Measurements from ENCODE around the gene GPX2. TPM values are rescaled to one million over a fixed set of nuclear protein-coding genes. Genes with fewer than 3 reads are reported as not detected.
A peak's percentile ranks its signal among the peaks of the same experiment; 100 is the strongest.
"Not testable (repeated sequence)": the region's sequence is repeated elsewhere in the genome, so short reads cannot be mapped to it uniquely, and the experiment has no call there.

GPX2 gene
- polyA plus RNA-seq, 6 donors from 2014 or later = not detected

DNA sequence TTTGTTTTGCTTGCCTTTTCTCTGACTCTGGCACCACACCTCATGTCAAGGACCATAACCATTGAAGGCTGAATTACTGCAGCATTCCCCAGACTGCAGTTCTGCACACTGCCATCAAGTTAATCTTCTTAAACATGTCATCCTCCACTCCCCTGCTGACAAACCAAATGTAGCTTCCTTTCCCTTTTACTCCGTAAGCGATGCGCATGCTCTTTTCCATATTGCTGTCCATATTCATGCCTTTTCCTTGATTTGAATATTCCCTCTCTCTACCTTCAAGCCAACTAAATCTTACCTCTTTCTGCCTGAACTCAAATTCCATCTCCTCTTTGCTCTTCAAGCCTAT, 13.6 kb downstream of the GPX2 start:
- Mint-ChIP-seq H3K4me1 (peaks cover 12 to 18% (median 17%) of the 10 kb centered on the region in 3 donors), H3K36me3 (peaks cover 1 to 10% of the 10 kb centered on the region in 2 donors)
- ATAC-seq (ENCODE audit: low read depth in 2 of 2) = no peak

DNA sequence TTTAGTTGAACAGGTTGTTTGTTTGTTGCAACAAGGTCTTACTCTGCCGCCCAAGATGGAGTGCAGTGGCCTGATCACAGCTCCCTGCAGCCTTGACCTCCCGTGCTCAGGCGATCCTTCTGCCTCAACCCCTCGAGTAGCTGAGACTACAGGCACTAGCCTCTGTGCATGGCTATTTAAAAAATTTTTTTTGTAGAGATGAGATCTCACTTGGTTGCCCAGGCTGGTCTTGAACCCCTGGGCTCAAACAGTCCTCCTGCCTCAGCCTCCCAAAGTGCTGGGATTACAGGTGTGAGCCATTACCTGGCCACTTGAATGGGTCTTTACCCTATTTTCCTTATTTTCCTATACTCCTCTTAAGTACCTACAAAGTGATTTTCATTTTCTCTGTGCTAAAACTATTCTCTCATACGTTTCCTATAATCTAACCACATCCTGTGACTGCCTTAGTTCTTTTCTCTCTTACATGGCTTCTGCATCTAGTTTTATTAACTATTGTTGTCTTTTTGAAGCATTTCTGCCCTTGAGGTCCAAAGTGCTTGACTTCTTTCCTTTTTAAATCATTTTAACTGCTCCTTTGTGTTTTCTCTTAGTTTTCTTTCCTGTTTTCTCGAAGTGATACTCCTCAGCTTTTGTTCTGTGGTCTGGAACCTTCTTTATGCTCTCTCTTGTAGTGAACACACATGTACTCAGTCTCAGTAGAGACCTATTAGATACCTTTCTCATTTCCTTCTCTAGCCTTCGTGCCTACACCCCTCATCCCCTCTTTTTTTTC, 14.1 kb downstream of the GPX2 start:
- no peak overlapping the region for H3K4me3 Mint-ChIP-seq
- H3K4me1 Mint-ChIP-seq = peaks cover 12 to 22% (median 21%) of the 10 kb centered on the region in 3 donors
- H3K27ac Mint-ChIP-seq = no peak overlapping the region
- H3K9me3 Mint-ChIP-seq = no peaks in the 10 kb centered on the region
- DNase-seq (no peak), ATAC-seq (ENCODE audit: low read depth in 2 of 2) (peak in 1 of 2 donors; percentile 51)
- H3K27me3 Mint-ChIP-seq = no peaks in the 10 kb centered on the region
- peaks cover 0 to 10% of the 10 kb centered on the region in 2 donors for H3K36me3 Mint-ChIP-seq

More for the DNA sequence above, 13.6 kb downstream of the GPX2 start:
- no peak overlapping the region for H3K27ac Mint-ChIP-seq
- H3K9me3 Mint-ChIP-seq = no peaks in the 10 kb centered on the region
- no peak overlapping the region for H3K4me3 Mint-ChIP-seq
- no peak for DNase-seq
- no peaks in the 10 kb centered on the region for H3K27me3 Mint-ChIP-seq

DNA sequence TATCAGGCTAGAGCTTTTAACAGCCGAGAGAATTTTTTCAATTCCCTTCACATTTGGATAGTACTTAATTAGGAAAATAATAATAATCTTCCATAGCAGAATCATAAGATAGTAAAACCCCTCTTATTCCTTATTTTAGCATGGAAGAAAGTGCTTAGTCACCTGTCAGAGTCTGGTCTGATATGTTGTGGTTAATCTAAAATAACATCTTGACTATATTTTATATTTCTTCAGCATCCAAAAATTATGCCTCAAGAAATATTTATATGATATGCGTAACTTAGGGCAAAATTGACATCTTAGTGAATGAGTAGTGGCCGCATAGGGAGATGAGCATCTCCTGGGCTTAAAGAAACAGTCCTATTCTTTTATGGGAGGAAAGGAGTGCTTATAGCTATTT, 15.5 kb downstream of the GPX2 start:
- DNase-seq = no peak
- Mint-ChIP-seq H3K27me3 (no peaks in the 10 kb centered on the region), H3K9me3 (no peaks in the 10 kb centered on the region), H3K4me3 (no peak overlapping the region), H3K27ac (peak overlapping the region in 2 of 6 donors; percentile 64 to 66), H3K4me1 (peaks cover 12 to 23% (median 22%) of the 10 kb centered on the region in 3 donors), H3K36me3 (peaks cover 0 to 5% of the 10 kb centered on the region in 2 donors)
- ATAC-seq (ENCODE audit: low read depth in 2 of 2) = no peak

DNA sequence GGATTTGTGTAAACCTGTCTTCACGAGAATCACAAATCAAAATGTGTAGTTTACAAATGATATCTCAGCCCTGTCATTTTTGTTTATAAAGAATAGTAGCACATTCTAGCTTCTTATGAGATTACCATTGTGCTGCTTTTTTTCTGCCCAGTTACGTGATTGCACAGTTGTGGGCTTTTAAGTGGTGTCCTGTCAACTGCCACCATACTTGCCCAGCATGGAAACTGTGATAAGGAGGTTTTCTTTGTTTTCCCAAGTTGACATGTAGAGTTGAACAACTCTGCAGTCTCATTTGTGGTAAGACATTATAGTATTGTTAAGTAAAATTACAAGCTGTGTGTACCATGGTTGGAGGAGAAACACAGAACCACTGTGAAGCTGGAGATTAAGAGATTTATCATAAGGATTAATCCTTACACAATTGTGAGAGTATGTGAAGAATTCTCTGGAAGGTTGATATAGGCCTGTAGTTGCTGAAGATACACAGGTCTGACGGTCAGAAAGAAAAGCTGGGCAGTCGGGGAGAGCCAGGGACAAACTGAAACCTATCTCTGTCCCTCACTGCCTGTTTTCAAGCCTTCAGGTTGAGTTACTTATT, 16.0 kb downstream of the GPX2 start:
- peak overlapping the region in 1 of 6 donors; percentile 64 for H3K27ac Mint-ChIP-seq
- H3K4me3 Mint-ChIP-seq = no peak overlapping the region
- ATAC-seq (ENCODE audit: low read depth in 2 of 2) = no peak

DNA sequence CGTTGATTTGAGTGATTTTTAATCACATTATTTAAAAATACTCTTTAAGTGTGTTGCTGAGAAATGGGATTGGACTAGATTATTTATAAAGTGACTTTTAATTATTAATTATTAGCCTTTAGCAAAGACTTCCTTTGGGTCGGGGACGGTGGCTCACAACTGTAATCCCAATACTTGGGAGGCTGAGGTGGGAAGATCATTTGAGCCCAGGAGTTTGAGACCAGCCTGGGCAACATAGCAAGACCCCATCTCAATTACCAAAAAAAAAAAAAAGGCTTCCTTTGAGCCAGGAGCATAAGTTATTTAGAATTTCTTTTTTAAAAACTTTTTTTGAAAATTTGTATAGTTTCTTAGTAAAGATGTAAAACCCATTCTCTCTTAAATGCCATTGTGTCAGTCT, 19.5 kb downstream of the GPX2 start:
- Mint-ChIP-seq H3K27ac (no peak overlapping the region), H3K36me3 (peaks cover 0 to 4% of the 10 kb centered on the region in 2 donors), H3K9me3 (no peaks in the 10 kb centered on the region), H3K4me1 (peaks cover 19 to 46% (median 35%) of the 10 kb centered on the region in 3 donors), H3K27me3 (no peaks in the 10 kb centered on the region), H3K4me3 (no peak overlapping the region)
- ATAC-seq (ENCODE audit: low read depth in 2 of 2) (no peak), DNase-seq (no peak)

More for the DNA sequence above, 16.0 kb downstream of the GPX2 start:
- DNase-seq = no peak
- H3K4me1 Mint-ChIP-seq = peaks cover 16 to 29% (median 27%) of the 10 kb centered on the region in 3 donors
- peaks cover 0 to 4% of the 10 kb centered on the region in 2 donors for H3K36me3 Mint-ChIP-seq
- H3K9me3 Mint-ChIP-seq = no peaks in the 10 kb centered on the region
- no peaks in the 10 kb centered on the region for H3K27me3 Mint-ChIP-seq

DNA sequence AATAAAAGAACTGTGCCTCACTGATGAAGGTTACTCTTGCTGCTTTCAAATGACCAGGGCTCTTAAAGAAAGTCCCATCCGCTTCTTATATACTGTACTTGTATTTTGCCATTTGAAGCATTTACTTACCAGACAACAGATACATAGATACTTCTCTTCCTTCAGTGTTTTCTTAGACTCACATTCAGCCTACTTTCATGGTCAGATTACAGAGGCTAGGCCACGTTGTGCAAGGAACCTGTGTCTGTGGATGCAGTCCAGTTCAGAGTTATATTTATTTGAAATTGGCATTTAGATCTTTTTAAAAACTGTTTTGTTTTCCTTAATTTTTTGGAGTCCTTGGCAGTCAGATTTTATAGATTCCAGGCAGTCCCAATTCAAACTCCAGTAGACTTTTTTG, 22.1 kb downstream of the GPX2 start:
- no peaks in the 10 kb centered on the region for H3K36me3 Mint-ChIP-seq
- H3K27ac Mint-ChIP-seq = no peak overlapping the region
- no peaks in the 10 kb centered on the region for H3K9me3 Mint-ChIP-seq
- H3K4me3 Mint-ChIP-seq = peak overlapping the region in 1 of 8 donors; percentile 2
- H3K27me3 Mint-ChIP-seq = no peaks in the 10 kb centered on the region
- DNase-seq (no peak), ATAC-seq (ENCODE audit: low read depth in 2 of 2) (no peak)
- H3K4me1 Mint-ChIP-seq = peaks cover 31 to 54% (median 48%) of the 10 kb centered on the region in 3 donors

DNA sequence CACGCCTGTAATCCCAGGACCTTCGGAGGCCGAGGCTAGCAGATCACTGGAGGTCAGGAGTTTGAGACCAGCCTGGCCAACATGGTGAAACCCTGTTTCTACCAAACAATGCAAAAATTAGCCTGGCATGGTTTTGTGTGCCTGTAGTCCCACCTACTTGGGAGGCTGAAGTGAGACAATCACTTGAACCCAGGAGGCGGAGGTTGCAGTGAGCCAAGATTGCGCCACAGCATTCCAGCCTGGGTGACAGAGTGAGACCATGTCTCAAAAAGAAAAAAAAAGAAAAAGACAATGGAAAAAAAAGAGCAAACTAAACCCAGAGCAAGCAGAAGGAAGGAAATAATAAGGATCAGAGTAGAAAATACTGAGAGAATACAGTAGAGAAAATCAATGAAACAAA, 22.9 kb downstream of the GPX2 start:
- peak overlapping the region in 1 of 8 donors; percentile 2 for H3K4me3 Mint-ChIP-seq
- no peaks in the 10 kb centered on the region for H3K9me3 Mint-ChIP-seq
- no peaks in the 10 kb centered on the region for H3K36me3 Mint-ChIP-seq
- no peak overlapping the region for H3K27ac Mint-ChIP-seq
- peaks cover 38 to 59% (median 57%) of the 10 kb centered on the region in 3 donors for H3K4me1 Mint-ChIP-seq
- no peaks in the 10 kb centered on the region for H3K27me3 Mint-ChIP-seq
- ATAC-seq (ENCODE audit: low read depth in 2 of 2) (no peak), DNase-seq (no peak)

DNA sequence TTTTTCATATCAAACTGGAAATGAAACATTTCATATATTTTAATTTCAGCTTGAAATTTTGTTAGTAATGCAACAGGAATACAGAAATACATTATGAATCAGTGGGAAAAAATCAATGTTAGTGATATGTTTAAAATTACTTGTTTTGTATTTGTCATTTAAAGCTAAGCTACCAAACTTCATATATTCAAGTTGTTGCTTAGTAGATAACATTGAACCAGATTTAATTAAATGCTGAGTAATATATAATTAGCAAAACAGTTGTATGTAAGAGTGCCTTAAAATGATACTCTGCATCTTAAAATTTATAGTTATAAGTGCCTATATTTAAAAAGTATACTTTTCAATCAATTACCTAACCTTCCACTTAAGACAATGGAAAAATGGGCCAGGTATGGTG, 23.3 kb downstream of the GPX2 start:
- ATAC-seq (ENCODE audit: low read depth in 2 of 2) = no peak

DNA sequence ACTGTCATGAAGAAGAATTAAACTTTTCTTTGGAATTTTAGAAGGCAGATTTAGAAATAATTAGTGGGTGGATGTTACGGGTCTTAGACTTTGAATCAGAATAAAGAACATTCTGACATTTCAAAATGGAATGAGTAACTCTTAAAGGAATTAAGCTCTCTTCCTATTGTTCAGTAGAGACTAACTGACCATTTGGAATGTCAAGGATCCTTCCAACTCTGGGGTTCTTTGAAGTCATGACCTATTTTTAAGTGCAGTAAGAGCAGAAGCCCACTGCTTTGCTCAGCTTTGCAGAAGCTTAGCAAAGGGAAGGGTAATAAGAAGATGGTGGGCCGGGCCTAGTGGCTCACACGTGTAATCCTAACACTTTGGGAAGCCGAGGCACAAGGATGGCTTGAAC, 24.3 kb downstream of the GPX2 start:
- no peaks in the 10 kb centered on the region for H3K9me3 Mint-ChIP-seq
- peaks cover 41 to 62% (median 59%) of the 10 kb centered on the region in 3 donors for H3K4me1 Mint-ChIP-seq
- H3K36me3 Mint-ChIP-seq = no peaks in the 10 kb centered on the region
- no peak overlapping the region for H3K4me3 Mint-ChIP-seq
- ATAC-seq (ENCODE audit: low read depth in 2 of 2) = no peak
- no peaks in the 10 kb centered on the region for H3K27me3 Mint-ChIP-seq
- H3K27ac Mint-ChIP-seq = peak overlapping the region in 2 of 6 donors; percentile 69 to 79
- no peak for DNase-seq

More for the DNA sequence above, 23.3 kb downstream of the GPX2 start:
- H3K27me3 Mint-ChIP-seq = no peaks in the 10 kb centered on the region
- peak overlapping the region in 1 of 8 donors; percentile 2 for H3K4me3 Mint-ChIP-seq
- H3K4me1 Mint-ChIP-seq = peaks cover 37 to 60% (median 59%) of the 10 kb centered on the region in 3 donors
- no peak for DNase-seq
- no peaks in the 10 kb centered on the region for H3K36me3 Mint-ChIP-seq
- peak overlapping the region in 1 of 6 donors; percentile 34 for H3K27ac Mint-ChIP-seq
- no peaks in the 10 kb centered on the region for H3K9me3 Mint-ChIP-seq

DNA sequence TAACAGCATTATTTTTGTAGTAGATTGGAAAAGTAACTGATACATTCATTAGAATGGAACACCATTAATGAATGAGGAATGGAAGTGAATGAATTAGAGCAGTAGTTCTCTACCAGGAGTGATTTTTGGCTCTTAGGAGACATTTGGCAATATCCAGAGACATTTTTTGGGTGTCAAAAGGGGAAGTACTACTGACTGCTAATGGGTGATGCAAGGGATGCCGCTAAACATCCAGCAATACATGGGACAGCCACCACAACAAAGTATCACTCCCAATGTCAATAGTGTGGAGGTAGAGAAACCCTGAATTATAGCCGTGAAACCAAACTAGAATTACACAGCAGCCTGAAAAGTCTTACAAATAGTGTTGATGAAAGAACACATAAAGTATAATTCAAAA, 26.7 kb downstream of the GPX2 start:
- peak overlapping the region in 3 of 6 donors; percentile 97 to 99 (median 98) for H3K27ac Mint-ChIP-seq
- ATAC-seq (ENCODE audit: low read depth in 2 of 2) = no peak

DNA sequence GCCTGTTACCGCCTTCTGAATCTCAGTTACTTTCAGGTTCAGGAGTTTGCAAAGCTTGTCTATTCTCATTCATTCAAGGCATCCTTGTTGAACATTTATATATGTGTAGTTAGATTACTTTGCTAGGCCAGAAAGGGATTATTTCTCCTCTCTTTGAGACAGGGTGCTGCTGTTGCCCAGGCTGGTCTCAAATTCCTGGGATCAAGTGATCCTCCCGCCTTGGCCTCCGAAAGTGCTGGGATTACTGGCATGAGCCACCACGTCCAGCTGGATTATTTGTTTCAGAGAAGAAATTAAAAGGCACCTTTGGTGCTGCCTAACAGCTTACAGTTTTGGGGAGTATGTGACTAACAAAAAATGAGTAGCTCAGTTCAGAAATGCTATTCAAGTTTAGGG, 27.5 kb downstream of the GPX2 start:
- peaks cover 35 to 54% (median 43%) of the 10 kb centered on the region in 3 donors for H3K4me1 Mint-ChIP-seq
- peaks cover 0 to 5% (median 0%) of the 10 kb centered on the region in 3 donors for H3K27me3 Mint-ChIP-seq
- no peaks in the 10 kb centered on the region for H3K36me3 Mint-ChIP-seq
- peak overlapping the region; percentile 90 to 98 (median 96) for H3K4me3 Mint-ChIP-seq
- no peaks in the 10 kb centered on the region for H3K9me3 Mint-ChIP-seq
- H3K27ac Mint-ChIP-seq = peak overlapping the region; percentile 97 to 99 (median 98)
- DNase-seq (no peak), ATAC-seq (ENCODE audit: low read depth in 2 of 2) (no peak)

More for the DNA sequence above, 26.7 kb downstream of the GPX2 start:
- H3K36me3 Mint-ChIP-seq = no peaks in the 10 kb centered on the region
- no peak for DNase-seq
- no peaks in the 10 kb centered on the region for H3K9me3 Mint-ChIP-seq
- peak overlapping the region; percentile 90 to 98 (median 96) for H3K4me3 Mint-ChIP-seq
- no peaks in the 10 kb centered on the region for H3K27me3 Mint-ChIP-seq
- H3K4me1 Mint-ChIP-seq = peaks cover 35 to 54% (median 51%) of the 10 kb centered on the region in 3 donors

DNA sequence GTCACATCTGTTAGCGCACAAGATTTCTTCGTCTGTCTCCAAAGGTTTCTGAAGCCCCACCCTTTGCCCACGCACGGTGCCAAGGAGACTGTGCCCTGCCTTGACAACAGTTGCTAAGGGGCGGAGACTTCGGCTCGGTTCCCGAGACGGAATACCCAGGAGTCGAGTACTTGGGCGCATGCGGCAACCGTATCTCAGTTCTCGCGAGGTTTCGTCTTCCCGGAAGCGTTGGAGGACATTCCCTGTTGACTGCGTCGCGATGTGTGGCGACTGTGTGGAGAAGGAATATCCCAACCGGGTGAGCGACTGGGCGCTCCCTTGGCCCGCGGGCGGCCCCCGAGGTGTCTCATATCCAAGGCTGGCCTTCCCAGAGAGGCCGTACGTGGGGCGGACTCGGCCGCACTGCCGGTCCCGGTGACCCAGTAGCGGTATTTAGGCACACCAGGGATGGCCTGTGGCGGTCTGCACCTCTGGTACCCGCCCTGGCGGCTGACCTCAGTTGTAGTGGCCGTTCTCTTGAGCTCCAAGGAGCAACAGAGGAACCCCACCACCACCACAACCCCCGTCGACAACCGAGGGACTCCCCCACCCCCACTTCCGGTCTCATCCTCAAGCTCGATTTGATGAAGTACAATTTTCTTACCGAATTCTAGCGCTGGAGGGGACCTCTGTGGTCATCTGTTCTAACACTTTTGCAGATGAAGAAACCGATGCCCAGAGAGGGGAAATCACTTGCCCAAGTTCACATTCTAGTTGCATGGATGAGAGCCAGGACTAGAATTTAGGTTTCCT, 28.1 kb downstream of the GPX2 start, which contains the start of gene CHURC1:
Gene CHURC1 (plus strand): TSS at position 219 of the 792 bp plus-strand sequence. CDS start 41 bp downstream, at position 260.
- H3K27ac Mint-ChIP-seq = peak within 1 kb of the TSS; percentile 97 to 99 (median 98)
- peaks cover 35 to 51% (median 38%) of the 10 kb centered on the region in 3 donors for H3K4me1 Mint-ChIP-seq

DNA sequence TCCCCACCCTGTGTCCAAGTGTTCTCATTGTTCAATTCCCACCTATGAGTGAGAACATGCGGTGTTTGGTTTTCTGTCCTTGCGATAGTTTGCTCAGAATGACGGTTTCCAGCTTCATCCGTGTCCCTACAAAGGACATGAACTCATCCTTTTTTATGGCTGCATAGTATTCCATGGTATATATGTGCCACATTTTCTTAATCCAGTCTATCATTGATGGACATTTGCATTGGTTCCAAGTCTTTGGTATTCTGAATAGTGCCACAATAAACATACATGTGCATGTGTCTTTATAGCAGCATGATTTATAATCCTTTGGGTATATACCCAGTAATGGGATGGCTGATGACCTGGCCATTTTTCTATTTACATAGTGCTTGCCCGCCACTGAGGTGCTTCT, 29.1 kb downstream of the GPX2 start:
- ATAC-seq (ENCODE audit: low read depth in 2 of 2); DNase-seq; H3K36me3 Mint-ChIP-seq; H3K9me3 Mint-ChIP-seq; H3K27me3 Mint-ChIP-seq: not testable (repeated sequence)
- peak overlapping the region; percentile 97 to 99 (median 98) for H3K27ac Mint-ChIP-seq
- H3K4me3 Mint-ChIP-seq = peak overlapping the region; percentile 90 to 98 (median 96)
- peaks cover 33 to 45% (median 34%) of the 10 kb centered on the region in 3 donors for H3K4me1 Mint-ChIP-seq

More for the DNA sequence above, 28.1 kb downstream of the GPX2 start, which contains the start of gene CHURC1:
- H3K9me3 Mint-ChIP-seq = no peaks in the 10 kb centered on the region
- no peaks in the 10 kb centered on the region for H3K36me3 Mint-ChIP-seq
- ATAC-seq (ENCODE audit: low read depth in 2 of 2) (peak; percentile 93 to 96), DNase-seq (peak; percentile 97)
- H3K27me3 Mint-ChIP-seq = peaks cover 0 to 6% (median 0%) of the 10 kb centered on the region in 3 donors
- H3K4me3 Mint-ChIP-seq = peak within 1 kb of the TSS; percentile 90 to 98 (median 96)
